ENCODE data around the gene ARPC1A.
A peak's percentile ranks its signal among the peaks of the same experiment; 100 is the strongest.

Gene ARPC1A

GRCh38 chr7:99373091-99374066, 47.7 kb downstream of the ARPC1A start:
- Histone ChIP-seq H2AFZ (ENCODE audit: insufficient read depth, low read length, poor library complexity) (peak overlapping the region; percentile 97), H2BK120ac (ENCODE audit: insufficient read depth, low read length, poor library complexity) (no peak overlapping the region), H3K9ac (ENCODE audit: low read length) (no peak overlapping the region), H2BK12ac (ENCODE audit: low read length) (no peak overlapping the region), H4K91ac (ENCODE audit: low read depth, low read length) (peak overlapping the region; percentile 32), H3K36me3 (ENCODE audit: control insufficient read depth in 1 of 2, insufficient read depth in 2 of 2, low read length in 2 of 2) (peaks cover 9 to 11% of the 10 kb centered on the region in 2 experiments), H3K4me1 (ENCODE audit: control insufficient read depth in 1 of 2, insufficient read depth in 2 of 2, low read length in 2 of 2) (peaks cover 3 to 6% of the 10 kb centered on the region in 2 experiments), H3K79me2 (ENCODE audit: control insufficient read depth, insufficient read depth, low read length, poor library complexity) (peaks cover 4% of the 10 kb centered on the region), H3K4ac (ENCODE audit: low read depth, low read length) (no peak overlapping the region), H3K79me1 (ENCODE audit: low read length) (peaks cover 8% of the 10 kb centered on the region), H3K4me3 (ENCODE audit: low read depth, low read length) (peak overlapping the region; percentile 83), H2BK5ac (ENCODE audit: low read depth, low read length, poor library complexity) (no peak overlapping the region), H4K8ac (ENCODE audit: low read depth, low read length) (peak overlapping the region; percentile 37), H3K4me2 (ENCODE audit: low read length) (peak overlapping the region; percentile 88), H2AK5ac (ENCODE audit: low read length) (peak overlapping the region; percentile 35), H3K23ac (ENCODE audit: low read length) (no peak overlapping the region), H3K9me3 (ENCODE audit: insufficient read depth, low read depth, low read length) (peaks cover 1% of the 10 kb centered on the region), H3K27me3 (ENCODE audit: insufficient read depth, low read length) (no peaks in the 10 kb centered on the region), H4K12ac (ENCODE audit: low read depth, low read length) (no peak overlapping the region), H3K14ac (ENCODE audit: low read length) (no peak overlapping the region), H3K27ac (ENCODE audit: low read depth, low read length) (peak overlapping the region; percentile 78), H3K18ac (ENCODE audit: low read length) (peak overlapping the region; percentile 75)
- DNase-seq = peak in 1 of 2 donors; percentile 31
- no CpG with 5 or more reads among the region's 41 CpGs for WGBS (ENCODE audit: extremely low coverage, insufficient coverage, insufficient read length)

DNA sequence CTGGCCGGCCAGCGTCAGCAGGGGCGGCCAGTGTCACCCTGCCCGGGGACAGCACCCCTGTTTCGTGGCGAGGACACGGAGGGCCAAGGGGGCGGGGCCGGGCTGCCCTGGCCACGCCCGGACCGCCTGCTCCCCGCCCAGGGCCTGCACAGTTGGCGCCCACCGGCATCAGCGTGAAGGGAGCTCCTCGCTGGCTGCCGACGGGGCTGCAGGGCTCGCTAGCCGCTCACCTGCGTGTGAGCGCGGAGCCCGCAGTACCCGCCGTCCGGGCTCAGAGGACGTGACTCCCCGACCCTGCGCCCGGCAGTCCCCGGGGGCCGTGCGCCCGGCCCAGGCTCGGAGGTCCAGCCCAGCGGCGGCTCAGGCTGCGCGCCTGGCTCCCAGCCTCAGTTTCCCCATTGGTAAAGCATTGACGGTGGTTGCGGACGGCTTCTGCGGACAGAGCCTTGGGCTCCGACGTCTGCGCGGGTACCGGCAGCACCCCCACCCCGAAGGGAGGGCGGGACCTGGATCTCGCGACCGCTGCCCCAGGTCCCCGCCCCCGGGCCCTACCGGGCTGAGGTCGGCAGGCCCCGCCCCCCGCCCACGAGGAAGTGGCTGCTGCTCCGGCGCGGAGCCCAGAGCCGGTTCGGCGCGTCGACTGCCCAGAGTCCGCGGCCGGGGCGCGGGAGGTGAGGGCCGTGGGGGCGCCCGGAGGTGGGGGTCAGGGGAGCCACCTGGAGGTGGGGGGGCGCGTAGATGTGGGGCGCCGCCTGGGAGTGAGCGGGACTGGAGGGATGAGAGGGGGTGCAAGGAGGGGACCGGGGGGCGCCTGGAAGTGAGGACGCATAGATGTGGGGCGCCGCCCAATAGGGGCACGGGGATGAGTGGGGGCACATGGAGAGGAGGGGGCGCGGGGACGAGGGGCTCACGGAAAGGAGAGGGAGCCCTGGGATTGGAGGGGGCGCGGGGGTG, 48.7 kb downstream of the ARPC1A start, which contains the start of gene ARPC1B:
Gene ARPC1B (plus strand): TSS at position 620 of the 954 bp plus-strand sequence. CDS start 10,985 bp downstream, outside the sequence.
- H2BK5ac ChIP-seq (ENCODE audit: low read depth, low read length, poor library complexity) = peak within 1 kb of the TSS; percentile 75
- peak within 1 kb of the TSS; percentile 97 for H3K18ac ChIP-seq (ENCODE audit: low read length)
- no CpG with 5 or more reads among the region's 95 CpGs for WGBS (ENCODE audit: extremely low coverage, insufficient coverage, insufficient read length)
- peak within 1 kb of the TSS; percentile 82 for H3K9ac ChIP-seq (ENCODE audit: low read length)
- no peak within 1 kb of the TSS for H3K23ac ChIP-seq (ENCODE audit: low read length)
- peak within 1 kb of the TSS; percentile 97 for H2AFZ ChIP-seq (ENCODE audit: insufficient read depth, low read length, poor library complexity)
- peak within 1 kb of the TSS; percentile 83 for H3K4me3 ChIP-seq (ENCODE audit: low read depth, low read length)
- H3K79me1 ChIP-seq (ENCODE audit: low read length) = peaks cover 8% of the 10 kb centered on the region
- H3K14ac ChIP-seq (ENCODE audit: low read length) = peak within 1 kb of the TSS; percentile 84
- peak within 1 kb of the TSS; percentile 77 for H3K4ac ChIP-seq (ENCODE audit: low read depth, low read length)
- no peak within 1 kb of the TSS for H2BK12ac ChIP-seq (ENCODE audit: low read length)
- peak within 1 kb of the TSS; percentile 35 for H2AK5ac ChIP-seq (ENCODE audit: low read length)
- H3K4me2 ChIP-seq (ENCODE audit: low read length) = peak within 1 kb of the TSS; percentile 88
- H3K27ac ChIP-seq (ENCODE audit: low read depth, low read length) = peak within 1 kb of the TSS; percentile 78
- DNase-seq = peak; percentile 80 to 83
- H4K12ac ChIP-seq (ENCODE audit: low read depth, low read length) = peak within 1 kb of the TSS; percentile 87
- H3K79me2 ChIP-seq (ENCODE audit: control insufficient read depth, insufficient read depth, low read length, poor library complexity) = peaks cover 4% of the 10 kb centered on the region
- H3K27me3 ChIP-seq (ENCODE audit: insufficient read depth, low read length) = no peaks in the 10 kb centered on the region
- peak within 1 kb of the TSS; percentile 91 for H2BK120ac ChIP-seq (ENCODE audit: insufficient read depth, low read length, poor library complexity)
- H4K8ac ChIP-seq (ENCODE audit: low read depth, low read length) = peak within 1 kb of the TSS; percentile 92
- H4K91ac ChIP-seq (ENCODE audit: low read depth, low read length) = peak within 1 kb of the TSS; percentile 96
- H3K36me3 ChIP-seq (ENCODE audit: control insufficient read depth in 1 of 2, insufficient read depth in 2 of 2, low read length in 2 of 2) = peaks cover 9 to 13% of the 10 kb centered on the region in 2 experiments
- peaks cover 1% of the 10 kb centered on the region for H3K9me3 ChIP-seq (ENCODE audit: insufficient read depth, low read depth, low read length)
- peaks cover 3 to 6% of the 10 kb centered on the region in 2 experiments for H3K4me1 ChIP-seq (ENCODE audit: control insufficient read depth in 1 of 2, insufficient read depth in 2 of 2, low read length in 2 of 2)

- H3K9ac ChIP-seq (ENCODE audit: low read length) = peak overlapping the region; percentile 63
Measured at GRCh38 chr7:99375070-99375807, 49.5 kb downstream of the ARPC1A start.

More at GRCh38 chr7:99375070-99375807, 49.5 kb downstream of the ARPC1A start:
- Histone ChIP-seq H4K8ac (ENCODE audit: low read depth, low read length) (peak overlapping the region; percentile 68), H2AFZ (ENCODE audit: insufficient read depth, low read length, poor library complexity) (no peak overlapping the region), H3K79me2 (ENCODE audit: control insufficient read depth, insufficient read depth, low read length, poor library complexity) (peaks cover 8% of the 10 kb centered on the region), H2BK5ac (ENCODE audit: low read depth, low read length, poor library complexity) (peak overlapping the region; percentile 11), H3K27me3 (ENCODE audit: insufficient read depth, low read length) (no peaks in the 10 kb centered on the region), H3K4me2 (ENCODE audit: low read length) (peak overlapping the region; percentile 73), H3K14ac (ENCODE audit: low read length) (peak overlapping the region; percentile 11), H3K36me3 (ENCODE audit: control insufficient read depth in 1 of 2, insufficient read depth in 2 of 2, low read length in 2 of 2) (peaks cover 8 to 15% of the 10 kb centered on the region in 2 experiments), H3K79me1 (ENCODE audit: low read length) (peaks cover 16% of the 10 kb centered on the region), H3K27ac (ENCODE audit: low read depth, low read length) (peak overlapping the region; percentile 59), H3K4me1 (ENCODE audit: control insufficient read depth in 1 of 2, insufficient read depth in 2 of 2, low read length in 2 of 2) (peaks cover 11 to 13% of the 10 kb centered on the region in 2 experiments), H2BK12ac (ENCODE audit: low read length) (no peak overlapping the region), H3K4ac (ENCODE audit: low read depth, low read length) (peak overlapping the region; percentile 77), H2AK5ac (ENCODE audit: low read length) (no peak overlapping the region), H3K23ac (ENCODE audit: low read length) (no peak overlapping the region), H2BK120ac (ENCODE audit: insufficient read depth, low read length, poor library complexity) (peak overlapping the region; percentile 6), H3K9me3 (ENCODE audit: insufficient read depth, low read depth, low read length) (peaks cover 1% of the 10 kb centered on the region), H3K18ac (ENCODE audit: low read length) (no peak overlapping the region), H3K4me3 (ENCODE audit: low read depth, low read length) (peak overlapping the region; percentile 83), H4K12ac (ENCODE audit: low read depth, low read length) (peak overlapping the region; percentile 14), H4K91ac (ENCODE audit: low read depth, low read length) (peak overlapping the region; percentile 65)
- WGBS (ENCODE audit: extremely low coverage, insufficient coverage, insufficient read length) = no CpG with 5 or more reads among the region's 58 CpGs
- DNase-seq = peak; percentile 85 to 91
